ENCODE measurements around the gene GALNT7.
"Not testable (repeated sequence)": the region's sequence is repeated elsewhere in the genome, so short reads cannot be mapped to it uniquely, and the experiment has no call there.

The GALNT7 gene

GRCh38 chr4:173199553-173199952 lies 30.9 kb downstream of the GALNT7 start:
- no peak for DNase-seq

GRCh38 chr4:173200103-173200884 lies 31.7 kb downstream of the GALNT7 start:
- DNase-seq: no peak

GRCh38 chr4:173202395-173202794 lies 33.8 kb downstream of the GALNT7 start:
- DNase-seq: no peak

GRCh38 chr4:173205656-173206055 lies 37.0 kb downstream of the GALNT7 start:
- DNase-seq: no peak

GRCh38 chr4:173208420-173208819 lies 39.8 kb downstream of the GALNT7 start:
- DNase-seq: no peak

GRCh38 chr4:173211222-173211621 lies 42.6 kb downstream of the GALNT7 start:
- DNase-seq: no peak

- DNase-seq: no peak
Observed at GRCh38 chr4:173211838-173212237, 43.2 kb downstream of the GALNT7 start.

GRCh38 chr4:173212379-173212778 lies 43.8 kb downstream of the GALNT7 start:
- no peak for DNase-seq

GRCh38 chr4:173213296-173213695 lies 44.7 kb downstream of the GALNT7 start:
- DNase-seq: no peak

- no peak for DNase-seq
Observed at GRCh38 chr4:173214231-173214630, 45.6 kb downstream of the GALNT7 start.

GRCh38 chr4:173214661-173215060 lies 46.0 kb downstream of the GALNT7 start:
- DNase-seq: no peak

GRCh38 chr4:173217075-173217474 lies 48.5 kb downstream of the GALNT7 start:
- no peak for DNase-seq

- DNase-seq: no peak
Observed at GRCh38 chr4:173217727-173218126, 49.1 kb downstream of the GALNT7 start.

- no peak for DNase-seq
Observed at GRCh38 chr4:173218411-173219125, 50.0 kb downstream of the GALNT7 start.

- not testable (repeated sequence) for DNase-seq
Observed at GRCh38 chr4:173219126-173219437, 50.5 kb downstream of the GALNT7 start.

- no peak for DNase-seq
Observed at GRCh38 chr4:173223743-173224142, 55.1 kb downstream of the GALNT7 start.

- DNase-seq: no peak
Observed at GRCh38 chr4:173226401-173226888, 57.8 kb downstream of the GALNT7 start.

GRCh38 chr4:173227756-173228155 lies 59.1 kb downstream of the GALNT7 start:
- DNase-seq: no peak

- DNase-seq: no peak
Observed at GRCh38 chr4:173230062-173230461, 61.5 kb downstream of the GALNT7 start.

GRCh38 chr4:173231916-173232315 lies 63.3 kb downstream of the GALNT7 start:
- DNase-seq: no peak

GRCh38 chr4:173233857-173234256 lies 65.2 kb downstream of the GALNT7 start:
- no peak for DNase-seq

GRCh38 chr4:173235050-173235449 lies 66.4 kb downstream of the GALNT7 start:
- DNase-seq: no peak

GRCh38 chr4:173236301-173236700 lies 67.7 kb downstream of the GALNT7 start:
- no peak for DNase-seq

- DNase-seq: peak; percentile 25
Observed at GRCh38 chr4:173237152-173237551, 68.5 kb downstream of the GALNT7 start.

Measured in eye (tissue), 1 donor.